ENCODE results near the gene PRRC1. TPM values are rescaled to one million over a fixed set of nuclear protein-coding genes. Genes with fewer than 3 reads are reported as not detected.
A peak's percentile ranks its signal among the peaks of the same experiment; 100 is the strongest.

The PRRC1 gene
- total and polyA plus RNA-seq, 7 donors, result 19.3 to 32.1 (median 28.8) TPM

- TF ChIP-seq POLR2AphosphoS5 (IDR thresholded peaks at IDR 0.05) (no peak), EP300 (IDR thresholded peaks at IDR 0.05) (no peak), POLR2A (IDR thresholded peaks at IDR 0.05) (no peak), CTCF (IDR thresholded peaks at IDR 0.05) (no peak)
- WGBS, 2 donors, result 44 to 46% methylated on average over 8 of the region's 8 CpGs
- peak overlapping the region; percentile 2 to 54 (median 10) for H3K27ac ChIP-seq
- H3K36me3 ChIP-seq, result no peaks in the 10 kb centered on the region
- no peak overlapping the region for H3K4me3 ChIP-seq
- no peak for DNase-seq
- H3K4me1 ChIP-seq, result peaks cover 0 to 32% (median 11%) of the 10 kb centered on the region in 4 donors
- H3K9me3 ChIP-seq, result no peaks in the 10 kb centered on the region
- intact Hi-C loops (cut with DNase I), result no loop called here
- no peaks in the 10 kb centered on the region for H3K27me3 ChIP-seq
Observed at GRCh38 chr5:127602896-127603844, 85.7 kb downstream of the PRRC1 start.

Other genes starting within 250 kb of the PRRC1 start
- gene MEGF10, start 226.8 kb upstream of the PRRC1 start, total RNA-seq, result 1 to 10 TPM; 1.2 to 3.6 (median 2.7) TPM
- gene MEGF10, start 226.8 kb upstream of the PRRC1 start, polyA plus RNA-seq, result under 1 TPM in 2 of 3 donors, not detected in 1; under 0.01 to 0.29 TPM
- not detected for gene CTXN3, start 131.4 kb downstream of the PRRC1 start, total RNA-seq
- gene CTXN3, start 131.4 kb downstream of the PRRC1 start, polyA plus RNA-seq, result not detected
- under 1 TPM in 1 of 4 donors, not detected in 3; 0.36 TPM for gene CCDC192, start 185.8 kb downstream of the PRRC1 start, total RNA-seq
- 1 to 10 TPM in 1 of 3 donors, not detected in 2; 2.4 TPM for gene CCDC192, start 185.8 kb downstream of the PRRC1 start, polyA plus RNA-seq